WTC11 (cell line): Measurements from ENCODE around the gene NOP14.

Experiments used
- CREB1 ChIP-seq: sonication (generic); formaldehyde crosslinking; IDR thresholded peaks from 2 replicates; pipeline ENCODE4 v1.8.0; 2023; ENCODE audit warnings: mild to moderate bottlenecking, missing genetic modification reagents
- ETV6 ChIP-seq: sonication (generic); formaldehyde crosslinking; IDR thresholded peaks from 2 replicates; pipeline ENCODE4 v1.8.1; 2022; ENCODE audit warnings: mild to moderate bottlenecking, missing genetic modification reagents
- HMGA2 ChIP-seq: fragments of 250-450 bp; sonication (Bioruptor Pico); IDR thresholded peaks from 2 replicates; pipeline ENCODE4 v1.4.0; 2021; ENCODE audit warnings: mild to moderate bottlenecking, moderate library complexity
- OVOL2 ChIP-seq: fragments of 250-450 bp; sonication (Bioruptor Pico); IDR thresholded peaks from 2 replicates; pipeline ENCODE4 v1.9.0; 2021; ENCODE audit warnings: mild to moderate bottlenecking, borderline replicate concordance
- RELA ChIP-seq: sonication (generic); formaldehyde crosslinking; IDR thresholded peaks from 2 replicates; pipeline ENCODE4 v1.8.1; 2022; ENCODE audit warnings: missing genetic modification reagents, mild to moderate bottlenecking, borderline replicate concordance
- TF ChIP-seq, protein P1 (sequence below): fragments of 200-600 bp; IDR thresholded peaks from 2 replicates; pipeline ENCODE4 v1.8.0; 2022; ENCODE audit warnings: antibody characterized with exemption
- TF ChIP-seq, protein P2 (sequence below): sonication (generic); formaldehyde crosslinking; IDR thresholded peaks from 2 replicates; pipeline ENCODE4 v1.8.1; 2023; ENCODE audit warnings: mild to moderate bottlenecking, missing genetic modification reagents, moderate library complexity
- TF ChIP-seq, protein P3 (sequence below): sonication (generic); formaldehyde crosslinking; IDR thresholded peaks from 2 replicates; pipeline ENCODE4 v1.8.0; 2023; ENCODE audit warnings: mild to moderate bottlenecking, missing genetic modification reagents
- TF ChIP-seq, protein P4 (sequence below): sonication (generic); formaldehyde crosslinking; IDR thresholded peaks from 2 replicates; pipeline ENCODE4 v1.8.0; 2022; ENCODE audit warnings: mild to moderate bottlenecking, missing genetic modification reagents

DNA sequence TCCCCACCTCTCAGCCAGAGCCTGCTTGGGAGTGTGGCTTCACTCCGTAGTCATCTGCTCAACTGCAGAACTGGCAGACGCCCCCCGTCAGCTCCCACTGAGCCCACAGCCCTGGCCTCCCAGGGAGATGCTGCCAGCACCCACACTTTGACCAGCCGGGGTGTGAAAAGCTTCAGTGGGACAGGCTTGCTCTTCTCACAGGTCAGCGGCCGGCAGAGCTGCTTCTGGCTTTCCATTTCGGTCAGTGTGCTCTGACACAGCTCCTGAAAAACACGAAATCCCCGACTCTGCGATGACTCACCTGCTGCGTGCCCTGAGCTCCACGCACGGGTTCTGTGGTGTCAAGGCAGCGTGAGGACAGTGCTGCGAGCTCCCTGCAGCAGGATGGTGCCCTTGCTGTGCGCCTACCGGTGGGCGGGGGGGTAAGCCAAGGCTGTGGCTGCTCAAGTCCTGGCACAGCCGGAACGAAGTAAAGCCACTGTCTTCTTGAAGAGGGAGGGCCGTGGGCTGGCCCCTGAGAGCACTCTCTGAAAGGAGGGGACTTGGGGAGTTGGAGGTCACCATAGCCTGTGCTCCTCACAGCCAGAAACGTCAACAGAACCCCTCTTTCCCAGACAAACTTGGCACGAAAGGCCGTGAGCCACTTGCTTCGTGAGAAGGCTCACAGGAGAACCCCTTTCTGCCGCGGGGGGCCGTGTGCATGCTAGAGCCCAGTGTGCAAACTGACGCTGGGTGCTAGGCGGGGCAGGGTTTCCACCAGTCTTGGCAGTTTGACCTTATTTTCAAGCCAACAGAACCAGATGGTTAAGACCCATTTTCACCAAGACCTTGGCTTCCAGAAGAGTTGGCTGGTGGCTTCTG is 23.6 kb downstream of the NOP14 start:
- TF ChIP-seq, protein P1, sequence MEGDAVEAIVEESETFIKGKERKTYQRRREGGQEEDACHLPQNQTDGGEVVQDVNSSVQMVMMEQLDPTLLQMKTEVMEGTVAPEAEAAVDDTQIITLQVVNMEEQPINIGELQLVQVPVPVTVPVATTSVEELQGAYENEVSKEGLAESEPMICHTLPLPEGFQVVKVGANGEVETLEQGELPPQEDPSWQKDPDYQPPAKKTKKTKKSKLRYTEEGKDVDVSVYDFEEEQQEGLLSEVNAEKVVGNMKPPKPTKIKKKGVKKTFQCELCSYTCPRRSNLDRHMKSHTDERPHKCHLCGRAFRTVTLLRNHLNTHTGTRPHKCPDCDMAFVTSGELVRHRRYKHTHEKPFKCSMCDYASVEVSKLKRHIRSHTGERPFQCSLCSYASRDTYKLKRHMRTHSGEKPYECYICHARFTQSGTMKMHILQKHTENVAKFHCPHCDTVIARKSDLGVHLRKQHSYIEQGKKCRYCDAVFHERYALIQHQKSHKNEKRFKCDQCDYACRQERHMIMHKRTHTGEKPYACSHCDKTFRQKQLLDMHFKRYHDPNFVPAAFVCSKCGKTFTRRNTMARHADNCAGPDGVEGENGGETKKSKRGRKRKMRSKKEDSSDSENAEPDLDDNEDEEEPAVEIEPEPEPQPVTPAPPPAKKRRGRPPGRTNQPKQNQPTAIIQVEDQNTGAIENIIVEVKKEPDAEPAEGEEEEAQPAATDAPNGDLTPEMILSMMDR = no peak
- TF ChIP-seq, protein P2, sequence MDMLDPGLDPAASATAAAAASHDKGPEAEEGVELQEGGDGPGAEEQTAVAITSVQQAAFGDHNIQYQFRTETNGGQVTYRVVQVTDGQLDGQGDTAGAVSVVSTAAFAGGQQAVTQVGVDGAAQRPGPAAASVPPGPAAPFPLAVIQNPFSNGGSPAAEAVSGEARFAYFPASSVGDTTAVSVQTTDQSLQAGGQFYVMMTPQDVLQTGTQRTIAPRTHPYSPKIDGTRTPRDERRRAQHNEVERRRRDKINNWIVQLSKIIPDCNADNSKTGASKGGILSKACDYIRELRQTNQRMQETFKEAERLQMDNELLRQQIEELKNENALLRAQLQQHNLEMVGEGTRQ = no peak
- TF ChIP-seq HMGA2 = no peak
- no peak for TF ChIP-seq RELA (CRISPR knock-in tag)
- no peak for TF ChIP-seq ETV6
- no peak for TF ChIP-seq CREB1 (CRISPR knock-in tag)
- TF ChIP-seq, protein P3, sequence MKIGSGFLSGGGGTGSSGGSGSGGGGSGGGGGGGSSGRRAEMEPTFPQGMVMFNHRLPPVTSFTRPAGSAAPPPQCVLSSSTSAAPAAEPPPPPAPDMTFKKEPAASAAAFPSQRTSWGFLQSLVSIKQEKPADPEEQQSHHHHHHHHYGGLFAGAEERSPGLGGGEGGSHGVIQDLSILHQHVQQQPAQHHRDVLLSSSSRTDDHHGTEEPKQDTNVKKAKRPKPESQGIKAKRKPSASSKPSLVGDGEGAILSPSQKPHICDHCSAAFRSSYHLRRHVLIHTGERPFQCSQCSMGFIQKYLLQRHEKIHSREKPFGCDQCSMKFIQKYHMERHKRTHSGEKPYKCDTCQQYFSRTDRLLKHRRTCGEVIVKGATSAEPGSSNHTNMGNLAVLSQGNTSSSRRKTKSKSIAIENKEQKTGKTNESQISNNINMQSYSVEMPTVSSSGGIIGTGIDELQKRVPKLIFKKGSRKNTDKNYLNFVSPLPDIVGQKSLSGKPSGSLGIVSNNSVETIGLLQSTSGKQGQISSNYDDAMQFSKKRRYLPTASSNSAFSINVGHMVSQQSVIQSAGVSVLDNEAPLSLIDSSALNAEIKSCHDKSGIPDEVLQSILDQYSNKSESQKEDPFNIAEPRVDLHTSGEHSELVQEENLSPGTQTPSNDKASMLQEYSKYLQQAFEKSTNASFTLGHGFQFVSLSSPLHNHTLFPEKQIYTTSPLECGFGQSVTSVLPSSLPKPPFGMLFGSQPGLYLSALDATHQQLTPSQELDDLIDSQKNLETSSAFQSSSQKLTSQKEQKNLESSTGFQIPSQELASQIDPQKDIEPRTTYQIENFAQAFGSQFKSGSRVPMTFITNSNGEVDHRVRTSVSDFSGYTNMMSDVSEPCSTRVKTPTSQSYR = no peak
- TF ChIP-seq, protein P4, sequence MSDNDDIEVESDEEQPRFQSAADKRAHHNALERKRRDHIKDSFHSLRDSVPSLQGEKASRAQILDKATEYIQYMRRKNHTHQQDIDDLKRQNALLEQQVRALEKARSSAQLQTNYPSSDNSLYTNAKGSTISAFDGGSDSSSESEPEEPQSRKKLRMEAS (CRISPR knock-in tag) = no peak
- TF ChIP-seq OVOL2 (CRISPR knock-in tag) = no peak
